ENCODE results near the gene CCDC57.

Gene CCDC57

GRCh38 chr17:82121246-82121645 is 91.4 kb downstream of the CCDC57 start:
- H3K4me3 ChIP-seq (ENCODE audit: low read length) = no peak overlapping the region
- H2AK5ac ChIP-seq (ENCODE audit: low read length) = no peak overlapping the region
- no peak overlapping the region for H4K8ac ChIP-seq (ENCODE audit: low read depth, low read length)
- H3K4ac ChIP-seq (ENCODE audit: low read depth, low read length) = no peak overlapping the region
- H2BK120ac ChIP-seq (ENCODE audit: low read depth, low read length) = no peak overlapping the region
- no peak overlapping the region for H2BK15ac ChIP-seq (replicated peaks; ENCODE audit: low read depth)
- no peak overlapping the region for H3K27ac ChIP-seq (ENCODE audit: low read depth, low read length)
- peaks cover 12% of the 10 kb centered on the region for H3K4me1 ChIP-seq (ENCODE audit: control insufficient read depth, low read depth, low read length)
- no peak overlapping the region for H3K56ac ChIP-seq (ENCODE audit: low read length)
- H3K4me2 ChIP-seq (ENCODE audit: low read length) = no peak overlapping the region
- DNase-seq = no peak
- no peak overlapping the region for H3K9ac ChIP-seq (ENCODE audit: low read length)
- H4K5ac ChIP-seq (ENCODE audit: low read length) = no peak overlapping the region
- no peak overlapping the region for H2BK5ac ChIP-seq (ENCODE audit: low read length)
- no peak overlapping the region for H3K23ac ChIP-seq (ENCODE audit: low read length)
- no peaks in the 10 kb centered on the region for H3K36me3 ChIP-seq (ENCODE audit: control insufficient read depth, insufficient read depth, low read length)
- no CpG with 5 or more reads among the region's 4 CpGs for WGBS (ENCODE audit: extremely low coverage, insufficient coverage, low lambda C conversion rate)
- H3K79me2 ChIP-seq (ENCODE audit: control insufficient read depth, insufficient read depth, low read length) = no peaks in the 10 kb centered on the region
- H3K18ac ChIP-seq (ENCODE audit: low read length) = no peak overlapping the region
- no peaks in the 10 kb centered on the region for H3K27me3 ChIP-seq (ENCODE audit: insufficient read depth, low read length, poor library complexity)
- no peaks in the 10 kb centered on the region for H3K79me1 ChIP-seq (ENCODE audit: low read length)

- H3K56ac ChIP-seq (ENCODE audit: low read length) = no peak overlapping the region
- H2BK5ac ChIP-seq (ENCODE audit: low read length) = no peak overlapping the region
- no peak overlapping the region for H3K27ac ChIP-seq (ENCODE audit: low read depth, low read length)
- no peak for DNase-seq
- no peak overlapping the region for H3K23ac ChIP-seq (ENCODE audit: low read length)
- H3K4ac ChIP-seq (ENCODE audit: low read depth, low read length) = no peak overlapping the region
- H2BK120ac ChIP-seq (ENCODE audit: low read depth, low read length) = no peak overlapping the region
- no peak overlapping the region for H3K4me2 ChIP-seq (ENCODE audit: low read length)
- H3K4me3 ChIP-seq (ENCODE audit: low read length) = no peak overlapping the region
- H3K27me3 ChIP-seq (ENCODE audit: insufficient read depth, low read length, poor library complexity) = no peaks in the 10 kb centered on the region
- no peaks in the 10 kb centered on the region for H3K79me2 ChIP-seq (ENCODE audit: control insufficient read depth, insufficient read depth, low read length)
- no peak overlapping the region for H4K8ac ChIP-seq (ENCODE audit: low read depth, low read length)
- no peak overlapping the region for H2BK15ac ChIP-seq (replicated peaks; ENCODE audit: low read depth)
- H3K36me3 ChIP-seq (ENCODE audit: control insufficient read depth, insufficient read depth, low read length) = no peaks in the 10 kb centered on the region
- WGBS (ENCODE audit: extremely low coverage, insufficient coverage, low lambda C conversion rate) = no CpG with 5 or more reads among the region's 12 CpGs
- no peak overlapping the region for H3K9ac ChIP-seq (ENCODE audit: low read length)
- no peaks in the 10 kb centered on the region for H3K79me1 ChIP-seq (ENCODE audit: low read length)
- H4K5ac ChIP-seq (ENCODE audit: low read length) = no peak overlapping the region
- H2AK5ac ChIP-seq (ENCODE audit: low read length) = no peak overlapping the region
- H3K4me1 ChIP-seq (ENCODE audit: control insufficient read depth, low read depth, low read length) = peaks cover 13% of the 10 kb centered on the region
- no peak overlapping the region for H3K18ac ChIP-seq (ENCODE audit: low read length)
Observed at GRCh38 chr17:82120148-82120547, 92.5 kb downstream of the CCDC57 start.

GRCh38 chr17:82118815-82119380 is 93.7 kb downstream of the CCDC57 start:
- H3K27me3 ChIP-seq (ENCODE audit: insufficient read depth, low read length, poor library complexity) = no peaks in the 10 kb centered on the region
- DNase-seq = peak; percentile 60
- no peak overlapping the region for H3K18ac ChIP-seq (ENCODE audit: low read length)
- no peak overlapping the region for H4K8ac ChIP-seq (ENCODE audit: low read depth, low read length)
- H3K56ac ChIP-seq (ENCODE audit: low read length) = no peak overlapping the region
- no peak overlapping the region for H2BK15ac ChIP-seq (replicated peaks; ENCODE audit: low read depth)
- H2AK5ac ChIP-seq (ENCODE audit: low read length) = no peak overlapping the region
- no peak overlapping the region for H2BK5ac ChIP-seq (ENCODE audit: low read length)
- H3K4me3 ChIP-seq (ENCODE audit: low read length) = no peak overlapping the region
- peak overlapping the region; percentile 15 for H3K27ac ChIP-seq (ENCODE audit: low read depth, low read length)
- H3K23ac ChIP-seq (ENCODE audit: low read length) = no peak overlapping the region
- H3K4me2 ChIP-seq (ENCODE audit: low read length) = no peak overlapping the region
- no peaks in the 10 kb centered on the region for H3K36me3 ChIP-seq (ENCODE audit: control insufficient read depth, insufficient read depth, low read length)
- H2BK120ac ChIP-seq (ENCODE audit: low read depth, low read length) = no peak overlapping the region
- H3K79me1 ChIP-seq (ENCODE audit: low read length) = no peaks in the 10 kb centered on the region
- no peak overlapping the region for H3K4ac ChIP-seq (ENCODE audit: low read depth, low read length)
- no peak overlapping the region for H4K5ac ChIP-seq (ENCODE audit: low read length)
- H3K9ac ChIP-seq (ENCODE audit: low read length) = no peak overlapping the region
- no CpG with 5 or more reads among the region's 12 CpGs for WGBS (ENCODE audit: extremely low coverage, insufficient coverage, low lambda C conversion rate)
- H3K4me1 ChIP-seq (ENCODE audit: control insufficient read depth, low read depth, low read length) = peaks cover 13% of the 10 kb centered on the region
- no peaks in the 10 kb centered on the region for H3K79me2 ChIP-seq (ENCODE audit: control insufficient read depth, insufficient read depth, low read length)

- no peak overlapping the region for H3K4me3 ChIP-seq (ENCODE audit: low read length)
- no peaks in the 10 kb centered on the region for H3K79me1 ChIP-seq (ENCODE audit: low read length)
- H2BK5ac ChIP-seq (ENCODE audit: low read length) = no peak overlapping the region
- DNase-seq = no peak
- WGBS (ENCODE audit: extremely low coverage, insufficient coverage, low lambda C conversion rate) = no CpG with 5 or more reads among the region's 18 CpGs
- peak overlapping the region; percentile 18 for H3K56ac ChIP-seq (ENCODE audit: low read length)
- H3K27me3 ChIP-seq (ENCODE audit: insufficient read depth, low read length, poor library complexity) = no peaks in the 10 kb centered on the region
- peak overlapping the region; percentile 15 for H3K27ac ChIP-seq (ENCODE audit: low read depth, low read length)
- H3K4me1 ChIP-seq (ENCODE audit: control insufficient read depth, low read depth, low read length) = peaks cover 13% of the 10 kb centered on the region
- H4K5ac ChIP-seq (ENCODE audit: low read length) = no peak overlapping the region
- peak overlapping the region; percentile 24 for H3K9ac ChIP-seq (ENCODE audit: low read length)
- H3K23ac ChIP-seq (ENCODE audit: low read length) = no peak overlapping the region
- no peak overlapping the region for H2BK15ac ChIP-seq (replicated peaks; ENCODE audit: low read depth)
- H2AK5ac ChIP-seq (ENCODE audit: low read length) = no peak overlapping the region
- H2BK120ac ChIP-seq (ENCODE audit: low read depth, low read length) = no peak overlapping the region
- H3K4me2 ChIP-seq (ENCODE audit: low read length) = no peak overlapping the region
- H3K4ac ChIP-seq (ENCODE audit: low read depth, low read length) = peak overlapping the region; percentile 8
- no peak overlapping the region for H4K8ac ChIP-seq (ENCODE audit: low read depth, low read length)
- no peaks in the 10 kb centered on the region for H3K36me3 ChIP-seq (ENCODE audit: control insufficient read depth, insufficient read depth, low read length)
- H3K79me2 ChIP-seq (ENCODE audit: control insufficient read depth, insufficient read depth, low read length) = no peaks in the 10 kb centered on the region
- peak overlapping the region; percentile 81 for H3K18ac ChIP-seq (ENCODE audit: low read length)
Observed at GRCh38 chr17:82118168-82118814, 94.4 kb downstream of the CCDC57 start.

GRCh38 chr17:82117139-82118090 is 95.2 kb downstream of the CCDC57 start:
- Histone ChIP-seq H2AK5ac (ENCODE audit: low read length) (no peak overlapping the region), H3K9ac (ENCODE audit: low read length) (no peak overlapping the region), H3K27ac (ENCODE audit: low read depth, low read length) (no peak overlapping the region), H2BK5ac (ENCODE audit: low read length) (no peak overlapping the region), H2BK15ac (replicated peaks; ENCODE audit: low read depth) (no peak overlapping the region), H3K36me3 (ENCODE audit: control insufficient read depth, insufficient read depth, low read length) (no peaks in the 10 kb centered on the region), H3K56ac (ENCODE audit: low read length) (peak overlapping the region; percentile 44), H3K4me2 (ENCODE audit: low read length) (no peak overlapping the region), H3K79me1 (ENCODE audit: low read length) (no peaks in the 10 kb centered on the region), H4K5ac (ENCODE audit: low read length) (no peak overlapping the region), H4K8ac (ENCODE audit: low read depth, low read length) (no peak overlapping the region), H3K4me1 (ENCODE audit: control insufficient read depth, low read depth, low read length) (peaks cover 13% of the 10 kb centered on the region), H3K79me2 (ENCODE audit: control insufficient read depth, insufficient read depth, low read length) (no peaks in the 10 kb centered on the region), H3K4me3 (ENCODE audit: low read length) (no peak overlapping the region), H3K23ac (ENCODE audit: low read length) (peak overlapping the region; percentile 80), H2BK120ac (ENCODE audit: low read depth, low read length) (no peak overlapping the region), H3K27me3 (ENCODE audit: insufficient read depth, low read length, poor library complexity) (no peaks in the 10 kb centered on the region), H3K4ac (ENCODE audit: low read depth, low read length) (no peak overlapping the region), H3K18ac (ENCODE audit: low read length) (no peak overlapping the region)
- no peak for DNase-seq
- WGBS (ENCODE audit: extremely low coverage, insufficient coverage, low lambda C conversion rate) = no CpG with 5 or more reads among the region's 22 CpGs

All from mesendoderm (in vitro differentiated cells).